ENCODE results near the gene TPM4.

The TPM4 gene

GRCh38 chr19:16042533-16043085 is 33.7 kb upstream of the TPM4 start:
- DNase-seq, result no peak

GRCh38 chr19:16043156-16043757 is 33.0 kb upstream of the TPM4 start:
- DNase-seq, result no peak

- no peak for DNase-seq
These were observed 31.5 kb upstream of the TPM4 start for GRCh38 chr19:16044746-16045145.

GRCh38 chr19:16045171-16045570 is 31.1 kb upstream of the TPM4 start:
- DNase-seq, result no peak

GRCh38 chr19:16045893-16046292 is 30.4 kb upstream of the TPM4 start:
- no peak for DNase-seq

GRCh38 chr19:16048583-16048982 is 27.7 kb upstream of the TPM4 start:
- DNase-seq, result no peak

- no peak for DNase-seq
These were observed 24.9 kb upstream of the TPM4 start for GRCh38 chr19:16051254-16052025.

- DNase-seq, result no peak
These were observed 23.9 kb upstream of the TPM4 start for GRCh38 chr19:16052353-16052752.

- DNase-seq, result no peak
These were observed 19.2 kb upstream of the TPM4 start for GRCh38 chr19:16057062-16057461.

- DNase-seq, result no peak
These were observed 16.0 kb upstream of the TPM4 start for GRCh38 chr19:16060294-16060693.

- DNase-seq, result no peak
These were observed 14.4 kb upstream of the TPM4 start for GRCh38 chr19:16061943-16062342.

GRCh38 chr19:16062789-16063188 is 13.5 kb upstream of the TPM4 start:
- peak; percentile 85 for DNase-seq

- DNase-seq, result no peak
These were observed 11.9 kb upstream of the TPM4 start for GRCh38 chr19:16064209-16064889.

- no peak for DNase-seq
These were observed 9.6 kb upstream of the TPM4 start for GRCh38 chr19:16066611-16067104.

GRCh38 chr19:16067205-16067938 is 8.9 kb upstream of the TPM4 start:
- no peak for DNase-seq

GRCh38 chr19:16068696-16069259 is 7.5 kb upstream of the TPM4 start:
- DNase-seq, result no peak

GRCh38 chr19:16069813-16070365 is 6.4 kb upstream of the TPM4 start:
- DNase-seq, result no peak

GRCh38 chr19:16070366-16070990 is 5.8 kb upstream of the TPM4 start:
- peak; percentile 86 for DNase-seq

GRCh38 chr19:16071072-16071691 is 5.1 kb upstream of the TPM4 start:
- DNase-seq, result peak; percentile 44

- peak; percentile 49 for DNase-seq
These were observed 2.8 kb upstream of the TPM4 start for GRCh38 chr19:16073481-16073880.

GRCh38 chr19:16073988-16074387 is 2.3 kb upstream of the TPM4 start:
- DNase-seq, result peak; percentile 45

Measured in activated CD8-positive, alpha-beta memory T cell treated with anti-CD3 and anti-CD28 coated beads, Interleukin-2, amount 50 U/mL, for 48 hours (primary cell).